GM12878 (cell line): ENCODE results near the gene HHAT. TPM values are rescaled to one million over a fixed set of nuclear protein-coding genes. Genes with fewer than 3 reads are reported as not detected.

Experiments
- ATAC-seq: fragments of 200-7000 bp; cut with Tn5 transposase; 3 replicates; pipeline ENCODE4 v1.9.1; 2020; ENCODE audit warnings: mild to moderate bottlenecking, moderate library complexity
- BruUV-seq: library from RNA; stranded (reverse); fragments of 400-500 nt; replicated peaks from 2 replicates; lab custom pipeline; 2021; lab: Mats Ljungman, UMichigan
- CTCF ChIA-PET: fragments of 300-600 bp; sonication (Branson Sonifier 250); formaldehyde crosslinking; extraction: SDS; loops from one replicate; lab custom pipeline; 2021; ENCODE audit warnings: inconsistent platforms; lab: Yijun Ruan, JAX
- POLR2A ChIA-PET: fragments of 350-600 bp; formaldehyde crosslinking; extraction: SDS; loops from one replicate; lab custom pipeline; 2021; ENCODE audit warnings: inconsistent platforms; lab: Charles Lee
- RAD21 ChIA-PET: fragments of 300-600 bp; sonication (Branson Sonifier 250); formaldehyde crosslinking; loops from one replicate; lab custom pipeline; 2023; ENCODE audit warnings: antibody characterized with exemption; ENCODE audit not compliant: unreplicated experiment; lab: Charles Lee
- SMC1A ChIA-PET: fragments of 300-600 bp; sonication (Branson Sonifier 250); formaldehyde crosslinking; loops from one replicate; lab custom pipeline; 2023; ENCODE audit not compliant: unreplicated experiment, uncharacterized antibody; lab: Charles Lee
- DNase-seq: peaks from one replicate; pipeline ENCODE4 v3.0.0-alpha.2; 2011; ENCODE audit warnings: low read depth, low spot score
- FAIRE-seq: peaks from 3 replicates; lab custom pipeline; 2011; peaks lifted over from hg19 to GRCh38; lab: Jason Lieb, UNC
- H2AFZ ChIP-seq: 2 replicates; pipeline ENCODE4 v1.6.0; 2011; ENCODE audit warnings: low read depth, low read length, control low read depth; ENCODE audit not compliant: control insufficient read depth
- H3K27ac ChIP-seq: 2 replicates; pipeline ENCODE4 v1.5.1; 2011; ENCODE audit warnings: control low read depth; ENCODE audit not compliant: control insufficient read depth, insufficient read depth
- H3K27me3 ChIP-seq, 2 experiments: replicated peaks in 1 of 2; 2 replicates each; pipeline versions ENCODE4 v1.6.0 to v1.6.1; 2011; ENCODE audit warnings: low read length in 1 of 2; ENCODE audit not compliant: control insufficient read depth in 2 of 2, insufficient read depth in 2 of 2
- H3K36me3 ChIP-seq, 2 experiments: 2 replicates each; pipeline ENCODE4 v1.5.1; 2011; ENCODE audit warnings: low read length in 1 of 2; ENCODE audit not compliant: control insufficient read depth in 2 of 2, insufficient read depth in 2 of 2
- H3K4me1 ChIP-seq: 2 replicates; pipeline ENCODE4 v1.6.1; 2011; ENCODE audit warnings: mild to moderate bottlenecking, low read length, moderate library complexity, mixed read lengths; ENCODE audit not compliant: control insufficient read depth, insufficient read depth
- H3K4me2 ChIP-seq: 2 replicates; pipeline ENCODE4 v1.6.0; 2011; ENCODE audit warnings: control low read depth; ENCODE audit not compliant: control insufficient read depth, insufficient read depth
- H3K4me3 ChIP-seq: fragments of 200-600 bp; sonication (generic); 2 replicates; pipeline ENCODE4 v1.5.1; 2016
- H3K79me2 ChIP-seq: 2 replicates; pipeline ENCODE4 v1.6.0; 2011; ENCODE audit warnings: low read length; ENCODE audit not compliant: control insufficient read depth, insufficient read depth
- H3K9ac ChIP-seq: 2 replicates; pipeline ENCODE4 v1.8.0; 2011; ENCODE audit warnings: low read length, control low read depth, mixed read lengths; ENCODE audit not compliant: control insufficient read depth, insufficient read depth
- H3K9me3 ChIP-seq: replicated peaks from 3 replicates; pipeline ENCODE4 v1.5.1; 2011; ENCODE audit warnings: mild to moderate bottlenecking, low read length; ENCODE audit not compliant: control insufficient read depth, insufficient read depth
- H4K20me1 ChIP-seq: 2 replicates; pipeline ENCODE4 v1.6.0; 2011; ENCODE audit not compliant: control insufficient read depth, insufficient read depth
- ATF3 ChIP-seq: IDR thresholded peaks from 2 replicates; pipeline ENCODE4 v1.6.1; 2011; ENCODE audit warnings: low read depth, mild to moderate bottlenecking, low read length, moderate library complexity, borderline replicate concordance; ENCODE audit errors: extremely low read depth
- ATF7 ChIP-seq: fragments of 450-650 bp; IDR thresholded peaks from 2 replicates; pipeline ENCODE4 v1.6.1; 2016; ENCODE audit warnings: low read depth, mild to moderate bottlenecking
- BRCA1 ChIP-seq: IDR thresholded peaks from 2 replicates; pipeline ENCODE4 v1.6.1; 2011; ENCODE audit warnings: low read depth, low read length, improper control_type of control experiment
- DPF2 ChIP-seq: fragments of 450-650 bp; IDR thresholded peaks from 2 replicates; pipeline ENCODE4 v1.6.1; 2017; ENCODE audit warnings: mild to moderate bottlenecking
- HDAC2 ChIP-seq: fragments of 200-600 bp; sonication (generic); IDR thresholded peaks from 2 replicates; pipeline ENCODE4 v1.6.1; 2017
- IRF4 ChIP-seq: IDR thresholded peaks from 2 replicates; pipeline ENCODE4 v1.6.1; 2011; ENCODE audit warnings: low read depth, low read length
- SMAD5 ChIP-seq: IDR thresholded peaks from 2 replicates; pipeline ENCODE4 v1.6.1; 2016; ENCODE audit warnings: antibody characterized with exemption, low read depth
- ZNF384 ChIP-seq: IDR thresholded peaks from 2 replicates; pipeline ENCODE4 v1.6.1; 2012; ENCODE audit warnings: low read depth, mild to moderate bottlenecking, low read length, improper control_type of control experiment, borderline replicate concordance
- ZNF592 ChIP-seq: fragments of 450-650 bp; IDR thresholded peaks from 2 replicates; pipeline ENCODE4 v1.6.1; 2017; ENCODE audit warnings: mild to moderate bottlenecking, moderate library complexity
- WGBS: methylation state at CpG from one replicate; pipeline ENCODE4 v1.1.6; 2016; ENCODE audit warnings: low lambda C conversion rate; ENCODE audit not compliant: insufficient replicate concordance, insufficient coverage; ENCODE audit errors: missing lambda C conversion rate; 5-methylcytosine and 5-hydroxymethylcytosine counted together
- in situ Hi-C: fragments of 300-500 bp; cut with MboI; formaldehyde crosslinking; loops from 9 replicates; pipeline ENCODE4 v1.14.3; 2018; ENCODE audit warnings: mixed read lengths
- intact Hi-C: fragments of 100-400 bp; cut with micrococcal nuclease; formaldehyde crosslinking; loops from one replicate; pipeline ENCODE4 v1.14.2; 2022; ENCODE audit not compliant: unreplicated experiment
- polyA plus RNA-seq, 11 experiments: library from polyadenylated mRNA; depleted of rRNA in 4 of 11; unstranded in 6 of 11; stranded (reverse) in 5 of 11; fragments of >200 nt; fragmentation: Nextera tagmentation in 4 of 11; fragmentation: Illumina TruSeq in 1 of 11; extraction: Ambion mirVana in 4 of 11; extraction: Trizol in 1 of 11; gene quantifications; 1 replicate in 1 of 11; 2 replicates in 10 of 11; pipeline versions ENCODE4 v1.2.1 to v1.2.3, GENCODE V29; 2011 to 2016; ENCODE audit warnings: inconsistent platforms in 2 of 11, missing spikeins in 2 of 11, low read depth in 1 of 11
- total RNA-seq, 4 experiments: library from RNA; depleted of rRNA in 3 of 4; stranded (reverse); fragments of >200 nt in 3 of 4; fragmentation: Illumina TruSeq in 1 of 4; extraction: Trizol in 1 of 4; gene quantifications; 2 replicates each; pipeline versions ENCODE4 v1.2.1 to v1.2.3, GENCODE V29; 2013 to 2021
- TF ChIP-seq, protein P1 (sequence below): fragments of 150-350 bp; IDR thresholded peaks from 2 replicates; pipeline ENCODE4 v1.6.1; 2016; ENCODE audit warnings: low read depth, low read length

Gene HHAT
- total and polyA plus RNA-seq, 10 of the 15 experiments (the other 5 are each of a cell fraction or from before 2014, with no cell fraction given): 1.2 to 37.6 (median 2.6) TPM

- Histone ChIP-seq H3K9ac (no peak overlapping the region), H3K36me3 (no peaks in the 10 kb centered on the region), H3K27ac (no peak overlapping the region), H3K4me1 (no peaks in the 10 kb centered on the region), H2AFZ (no peak overlapping the region), H4K20me1 (no peaks in the 10 kb centered on the region), H3K79me2 (no peaks in the 10 kb centered on the region), H3K9me3 (no peaks in the 10 kb centered on the region), H3K27me3 (no peaks in the 10 kb centered on the region), H3K4me3 (no peak overlapping the region), H3K4me2 (no peak overlapping the region)
- in situ Hi-C loops: no loop called here
- no peak for DNase-seq
- no TSS peak for BruUV-seq
- ATAC-seq: no peak
- ChIA-PET RAD21 (no interaction called here), CTCF (no interaction called here), POLR2A (no interaction called here), SMC1A (interaction anchor here (0.8 to 1.3 kb wide), 4 partner anchors 8 to 22 kb away, joined by 3 read pairs; no protein-coding TSS in a partner anchor)
- intact Hi-C loops: no loop called here
- 12% methylated on average over 5 of the region's 5 CpGs for WGBS
- FAIRE-seq: no peak
- TF ChIP-seq IRF4 (no peak), ZNF384 (no peak), ATF3 (no peak), ATF7 (no peak), DPF2 (no peak), HDAC2 (no peak), ZNF592 (no peak), SMAD5 (no peak), BRCA1 (no peak)
- TF ChIP-seq, protein P1, sequence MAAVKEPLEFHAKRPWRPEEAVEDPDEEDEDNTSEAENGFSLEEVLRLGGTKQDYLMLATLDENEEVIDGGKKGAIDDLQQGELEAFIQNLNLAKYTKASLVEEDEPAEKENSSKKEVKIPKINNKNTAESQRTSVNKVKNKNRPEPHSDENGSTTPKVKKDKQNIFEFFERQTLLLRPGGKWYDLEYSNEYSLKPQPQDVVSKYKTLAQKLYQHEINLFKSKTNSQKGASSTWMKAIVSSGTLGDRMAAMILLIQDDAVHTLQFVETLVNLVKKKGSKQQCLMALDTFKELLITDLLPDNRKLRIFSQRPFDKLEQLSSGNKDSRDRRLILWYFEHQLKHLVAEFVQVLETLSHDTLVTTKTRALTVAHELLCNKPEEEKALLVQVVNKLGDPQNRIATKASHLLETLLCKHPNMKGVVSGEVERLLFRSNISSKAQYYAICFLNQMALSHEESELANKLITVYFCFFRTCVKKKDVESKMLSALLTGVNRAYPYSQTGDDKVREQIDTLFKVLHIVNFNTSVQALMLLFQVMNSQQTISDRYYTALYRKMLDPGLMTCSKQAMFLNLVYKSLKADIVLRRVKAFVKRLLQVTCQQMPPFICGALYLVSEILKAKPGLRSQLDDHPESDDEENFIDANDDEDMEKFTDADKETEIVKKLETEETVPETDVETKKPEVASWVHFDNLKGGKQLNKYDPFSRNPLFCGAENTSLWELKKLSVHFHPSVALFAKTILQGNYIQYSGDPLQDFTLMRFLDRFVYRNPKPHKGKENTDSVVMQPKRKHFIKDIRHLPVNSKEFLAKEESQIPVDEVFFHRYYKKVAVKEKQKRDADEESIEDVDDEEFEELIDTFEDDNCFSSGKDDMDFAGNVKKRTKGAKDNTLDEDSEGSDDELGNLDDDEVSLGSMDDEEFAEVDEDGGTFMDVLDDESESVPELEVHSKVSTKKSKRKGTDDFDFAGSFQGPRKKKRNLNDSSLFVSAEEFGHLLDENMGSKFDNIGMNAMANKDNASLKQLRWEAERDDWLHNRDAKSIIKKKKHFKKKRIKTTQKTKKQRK: no peak
These were observed 89.2 kb downstream of the HHAT start for GRCh38 chr1:210417881-210418280.
